Mesothelial cell of epicardium (in vitro differentiated cells): Measurements from ENCODE around the gene FLYWCH2. TPM values are rescaled to one million over a fixed set of nuclear protein-coding genes. Genes with fewer than 3 reads are reported as not detected.

ENCODE experiments used
- DNase-seq, 2 experiments: peaks; one replicate each; pipeline ENCODE4 v3.0.0; 2021; ENCODE audit warnings: low spot score in 2 of 2; ENCODE audit not compliant: unreplicated experiment in 2 of 2
- H3K27ac Mint-ChIP-seq: 2 replicates; pipeline ENCODE4 v1.8.0; 2021; ENCODE audit warnings: mixed read lengths
- H3K27me3 Mint-ChIP-seq: 2 replicates; pipeline ENCODE4 v1.8.0; 2021; ENCODE audit warnings: low read depth, mixed read lengths
- H3K36me3 Mint-ChIP-seq: 2 replicates; pipeline ENCODE4 v1.8.0; 2021; ENCODE audit warnings: mixed read lengths
- H3K4me1 Mint-ChIP-seq: 2 replicates; pipeline ENCODE4 v1.8.0; 2021; ENCODE audit warnings: mixed read lengths
- H3K4me3 Mint-ChIP-seq: 2 replicates; pipeline ENCODE4 v1.8.0; 2021; ENCODE audit warnings: mild to moderate bottlenecking, moderate library complexity, mixed read lengths
- H3K9me3 Mint-ChIP-seq: 2 replicates; pipeline ENCODE4 v1.8.0; 2021; ENCODE audit warnings: mixed read lengths
- total RNA-seq: library from RNA; stranded (reverse); gene quantifications from 3 replicates; pipeline ENCODE4 v1.2.1, GENCODE V29; 2021
- TF ChIP-seq, protein P1 (sequence below): fragments of 200-600 bp; sonication (generic); IDR thresholded peaks from one replicate; pipeline ENCODE4 v1.5.0; 2021; ENCODE audit warnings: antibody characterized with exemption; ENCODE audit not compliant: unreplicated experiment

Gene FLYWCH2
- total RNA-seq, 1 donor from 2014 or later, result 28.6 TPM

DNA sequence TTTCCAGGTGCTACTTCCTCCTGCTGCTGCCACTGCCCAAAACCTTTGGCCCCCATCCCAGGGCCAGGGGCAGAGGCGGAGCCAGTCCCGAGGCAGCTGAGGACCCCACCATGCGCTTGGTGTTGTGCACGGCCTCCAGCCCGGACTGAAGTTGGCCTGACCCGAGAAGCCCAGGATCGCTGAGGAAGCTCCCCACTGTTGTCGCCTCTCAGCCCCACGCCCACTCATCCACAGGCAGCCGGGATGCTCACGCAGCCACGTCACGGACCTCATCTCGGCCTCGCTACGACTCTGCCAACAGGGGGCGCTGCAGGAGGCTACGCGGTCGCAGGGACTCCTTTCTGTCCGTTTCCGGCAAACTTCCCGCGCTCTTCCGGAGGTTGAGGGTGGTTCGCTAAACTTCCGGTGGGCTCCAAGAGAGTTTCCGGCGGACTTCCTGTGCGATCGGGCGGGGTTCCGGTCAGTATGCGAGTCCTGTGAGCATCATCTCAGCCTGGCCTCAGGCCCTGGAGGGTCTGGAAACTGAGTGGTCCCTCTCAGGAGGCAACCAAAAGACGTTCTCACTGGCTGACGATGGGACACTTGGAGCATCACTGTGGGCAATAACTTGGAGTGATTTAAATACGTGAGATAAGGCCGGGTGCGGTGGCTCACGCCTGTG is 40.5 kb upstream of the FLYWCH2 start:
- H3K36me3 Mint-ChIP-seq, result no peaks in the 10 kb centered on the region
- no peaks in the 10 kb centered on the region for H3K9me3 Mint-ChIP-seq
- peaks cover 4% of the 10 kb centered on the region for H3K4me1 Mint-ChIP-seq
- peaks cover 8% of the 10 kb centered on the region for H3K27me3 Mint-ChIP-seq
- H3K27ac Mint-ChIP-seq, result no peak overlapping the region
- H3K4me3 Mint-ChIP-seq, result no peak overlapping the region
- DNase-seq, result no peak
- TF ChIP-seq, protein P1, sequence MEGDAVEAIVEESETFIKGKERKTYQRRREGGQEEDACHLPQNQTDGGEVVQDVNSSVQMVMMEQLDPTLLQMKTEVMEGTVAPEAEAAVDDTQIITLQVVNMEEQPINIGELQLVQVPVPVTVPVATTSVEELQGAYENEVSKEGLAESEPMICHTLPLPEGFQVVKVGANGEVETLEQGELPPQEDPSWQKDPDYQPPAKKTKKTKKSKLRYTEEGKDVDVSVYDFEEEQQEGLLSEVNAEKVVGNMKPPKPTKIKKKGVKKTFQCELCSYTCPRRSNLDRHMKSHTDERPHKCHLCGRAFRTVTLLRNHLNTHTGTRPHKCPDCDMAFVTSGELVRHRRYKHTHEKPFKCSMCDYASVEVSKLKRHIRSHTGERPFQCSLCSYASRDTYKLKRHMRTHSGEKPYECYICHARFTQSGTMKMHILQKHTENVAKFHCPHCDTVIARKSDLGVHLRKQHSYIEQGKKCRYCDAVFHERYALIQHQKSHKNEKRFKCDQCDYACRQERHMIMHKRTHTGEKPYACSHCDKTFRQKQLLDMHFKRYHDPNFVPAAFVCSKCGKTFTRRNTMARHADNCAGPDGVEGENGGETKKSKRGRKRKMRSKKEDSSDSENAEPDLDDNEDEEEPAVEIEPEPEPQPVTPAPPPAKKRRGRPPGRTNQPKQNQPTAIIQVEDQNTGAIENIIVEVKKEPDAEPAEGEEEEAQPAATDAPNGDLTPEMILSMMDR, result peak; percentile 31

DNA sequence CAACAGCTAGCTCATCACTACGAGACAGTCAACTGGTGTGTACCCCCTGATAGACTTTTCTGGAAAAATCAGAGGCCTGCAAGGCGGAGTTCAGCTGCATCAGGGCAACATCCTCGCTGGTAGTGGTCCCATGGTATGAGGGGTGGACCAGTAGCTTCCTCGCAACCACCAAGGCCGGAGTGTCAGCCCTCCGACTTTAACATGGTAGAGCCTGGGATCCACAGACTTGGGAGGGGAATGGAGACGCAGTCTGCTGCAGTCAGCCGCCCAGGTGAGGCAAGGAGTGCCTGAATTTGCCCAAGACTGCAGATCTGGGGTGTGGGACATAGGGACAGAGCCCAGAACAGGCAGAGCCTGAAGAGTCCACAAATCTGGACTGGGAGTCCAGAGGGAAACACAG is 39.5 kb upstream of the FLYWCH2 start:
- DNase-seq, result no peak
- Mint-ChIP-seq H3K4me3 (no peak overlapping the region), H3K27ac (no peak overlapping the region), H3K36me3 (no peaks in the 10 kb centered on the region), H3K27me3 (peaks cover 4% of the 10 kb centered on the region), H3K4me1 (peaks cover 4% of the 10 kb centered on the region), H3K9me3 (no peaks in the 10 kb centered on the region)
- TF ChIP-seq, protein P1, result no peak

DNA sequence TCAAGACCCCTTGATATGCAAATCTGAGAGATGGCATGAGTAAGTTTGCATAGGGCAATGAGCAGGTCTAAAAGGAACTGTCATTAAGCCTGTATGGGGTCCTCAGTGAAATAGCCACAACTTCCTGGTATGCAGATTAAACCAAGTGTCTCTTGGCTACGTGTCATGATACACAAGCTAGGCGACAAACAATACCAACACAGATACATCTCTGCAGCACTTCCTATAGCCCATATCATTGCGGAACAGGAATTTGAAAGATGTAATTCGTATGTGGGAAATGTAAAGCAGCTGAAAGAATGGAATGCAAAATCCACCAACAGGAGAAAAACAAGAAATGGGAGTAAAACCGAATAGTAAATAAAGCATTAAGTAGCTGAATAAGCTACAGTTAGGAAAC is 37.9 kb upstream of the FLYWCH2 start:
- Mint-ChIP-seq H3K4me1 (peaks cover 4% of the 10 kb centered on the region), H3K4me3 (no peak overlapping the region), H3K27ac (no peak overlapping the region), H3K36me3 (no peaks in the 10 kb centered on the region), H3K27me3 (peaks cover 13% of the 10 kb centered on the region), H3K9me3 (no peaks in the 10 kb centered on the region)
- DNase-seq, result no peak
- TF ChIP-seq, protein P1, result no peak

DNA sequence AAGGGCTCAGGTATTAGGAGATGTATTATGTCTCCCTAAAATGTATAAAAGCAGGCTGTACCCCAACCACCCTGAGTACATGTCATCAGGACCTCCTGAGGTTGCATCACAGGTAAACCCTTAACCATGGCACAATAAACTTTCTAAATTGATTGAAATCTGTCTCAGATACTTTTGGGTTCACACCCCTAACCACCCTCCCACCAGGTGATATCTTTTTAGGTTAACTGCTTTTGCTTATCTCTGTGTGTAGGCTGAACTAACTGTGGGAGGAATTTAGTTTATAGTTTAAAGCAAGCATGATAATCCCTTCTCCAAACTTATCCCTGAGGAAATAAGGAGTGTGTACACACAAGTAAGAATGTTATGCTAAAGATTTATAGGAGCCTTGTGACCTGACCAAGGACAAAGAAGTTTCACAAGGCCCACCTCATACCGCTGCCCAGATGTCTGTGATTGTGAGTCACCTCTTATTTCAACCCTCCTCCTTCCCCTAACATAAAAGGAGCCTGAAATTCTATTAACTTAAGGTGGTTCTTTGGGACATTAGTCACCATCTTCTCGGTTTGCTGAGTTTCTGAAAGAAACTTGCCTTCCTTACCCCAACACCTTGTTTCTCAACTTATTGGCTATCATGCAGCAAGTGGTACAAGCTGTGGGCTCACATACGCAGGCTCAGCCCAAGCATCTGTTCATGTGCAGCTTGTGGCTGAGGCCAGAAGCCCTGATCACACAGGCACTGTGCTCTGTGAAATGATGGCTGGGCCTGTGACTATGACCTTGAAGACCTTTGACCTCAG is 36.3 kb upstream of the FLYWCH2 start:
- peaks cover 4% of the 10 kb centered on the region for H3K4me1 Mint-ChIP-seq
- DNase-seq, result no peak
- peaks cover 16% of the 10 kb centered on the region for H3K27me3 Mint-ChIP-seq
- no peaks in the 10 kb centered on the region for H3K36me3 Mint-ChIP-seq
- TF ChIP-seq, protein P1, result no peak
- no peak overlapping the region for H3K4me3 Mint-ChIP-seq
- H3K27ac Mint-ChIP-seq, result no peak overlapping the region
- H3K9me3 Mint-ChIP-seq, result no peaks in the 10 kb centered on the region

DNA sequence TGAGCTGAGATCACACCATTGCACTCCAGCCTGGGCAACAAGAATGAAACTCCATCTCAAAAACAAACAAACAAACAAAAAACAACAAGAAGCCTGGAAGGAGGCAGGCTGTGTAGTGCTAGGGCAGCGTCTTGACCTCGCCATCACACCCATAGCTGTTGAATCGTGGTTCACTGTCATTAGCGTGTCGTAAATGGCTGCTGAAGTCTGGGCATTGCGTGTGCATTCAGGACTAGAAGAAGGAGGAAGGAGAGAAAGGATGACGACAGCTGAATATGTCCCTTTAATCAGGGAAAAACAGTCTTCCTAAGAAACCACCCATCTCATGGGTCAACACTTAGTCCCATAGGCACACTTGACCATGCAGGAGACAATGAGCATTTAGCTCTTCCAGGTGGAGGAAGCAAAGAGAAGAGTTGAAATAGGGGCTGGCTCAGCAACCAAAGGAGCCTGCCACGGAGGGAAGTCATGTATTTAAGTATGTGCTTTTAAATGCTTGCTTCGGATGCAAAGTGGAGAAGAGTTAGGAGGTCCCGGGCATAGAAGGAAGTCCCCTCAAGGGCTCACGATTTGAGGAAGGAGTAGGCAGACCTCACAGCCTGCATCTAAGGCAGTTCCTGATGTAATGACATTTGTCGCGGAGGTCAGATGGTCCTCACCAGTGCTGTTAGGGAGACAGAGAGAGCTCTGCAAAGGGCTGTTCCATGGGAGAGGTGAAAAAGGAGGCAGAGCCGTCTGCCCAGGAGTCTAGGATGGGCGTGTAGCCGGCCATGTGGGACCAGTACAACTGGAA is 33.9 kb upstream of the FLYWCH2 start:
- TF ChIP-seq, protein P1, result no peak
- H3K27me3 Mint-ChIP-seq, result peaks cover 13% of the 10 kb centered on the region

More for the DNA sequence above, 33.9 kb upstream of the FLYWCH2 start:
- DNase-seq, result no peak
- Mint-ChIP-seq H3K27ac (no peak overlapping the region), H3K4me1 (peaks cover 4% of the 10 kb centered on the region), H3K36me3 (peaks cover 3% of the 10 kb centered on the region), H3K4me3 (no peak overlapping the region), H3K9me3 (peaks cover 2% of the 10 kb centered on the region)
